22Rv1 (cell line): ENCODE data around the gene LHFPL2.

Experiments used
- CTCF ChIP-seq: fragments of 450-650 bp; IDR thresholded peaks from 2 replicates; pipeline ENCODE4 v1.5.1; 2017; ENCODE audit warnings: mild to moderate bottlenecking
- ZFX ChIP-seq: fragments of 450-650 bp; IDR thresholded peaks from 2 replicates; pipeline ENCODE4 v1.6.1; 2017; ENCODE audit warnings: antibody characterized with exemption, borderline replicate concordance

- no peak for TF ChIP-seq CTCF
- no peak for TF ChIP-seq ZFX
These were observed 37.4 kb downstream of the LHFPL2 start for GRCh38 chr5:78611126-78611605.
